Colonic mucosa (tissue), 4 donors: ENCODE results near the gene LPIN1. TPM values are rescaled to one million over a fixed set of nuclear protein-coding genes. Genes with fewer than 3 reads are reported as not detected.
A peak's percentile ranks its signal among the peaks of the same experiment; 100 is the strongest.

Experiments
- DNase-seq: peaks from one replicate; pipeline ENCODE4 v3.0.0-alpha.2; 2020
- H3K27ac ChIP-seq: fragments of 200-600 bp; one replicate; pipeline ENCODE4 v1.8.0; 2021
- H3K27me3 ChIP-seq: fragments of 200-600 bp; one replicate; pipeline ENCODE4 v1.8.0; 2021
- H3K36me3 ChIP-seq: fragments of 200-600 bp; one replicate; pipeline ENCODE4 v1.8.0; 2021
- H3K4me1 ChIP-seq: fragments of 200-600 bp; one replicate; pipeline ENCODE4 v1.8.0; 2021; ENCODE audit warnings: mild to moderate bottlenecking
- H3K4me3 ChIP-seq: fragments of 200-600 bp; one replicate; pipeline ENCODE4 v1.8.0; 2021
- H3K9ac ChIP-seq, 2 donors: one replicate each; pipeline ENCODE4 v1.7.0; 2013; ENCODE audit warnings: control low read depth in 2 of 2, low read depth in 2 of 2, low read length in 2 of 2
- H3K9me3 ChIP-seq: fragments of 200-600 bp; one replicate; pipeline ENCODE4 v1.8.0; 2021
- CTCF ChIP-seq: fragments of 200-600 bp; IDR thresholded peaks from one replicate; pipeline ENCODE4 v1.8.0; 2022; ENCODE audit warnings: antibody characterized with exemption, mild to moderate bottlenecking
- intact Hi-C: fragments of 100-400 bp; cut with DNase I; formaldehyde crosslinking; loops from one replicate; pipeline ENCODE4 v1.14.1; 2022
- total RNA-seq, 2 donors: library from RNA; stranded (reverse); fragmentation: NEBNext Ultra II Directional in 1 of 2; extraction: Animal tissue kit (Norgen Biotek cat#: 25700) in 1 of 2; gene quantifications; one replicate each; pipeline ENCODE4 v1.2.1, GENCODE V29; 2021
- donor health status: healthy.
- donor health status: DM: no; HTN: no; CAD: no.
- donor health status: DM: no; HTN: no; CAD: no.

Gene LPIN1
- total RNA-seq, 2 donors from 2014 or later = 17.3 to 45.7 TPM

GRCh38 chr2:11869391-11869991 lies 123.1 kb downstream of the LPIN1 start:
- H3K27ac ChIP-seq = no peak overlapping the region
- no peak overlapping the region for H3K4me3 ChIP-seq
- H3K27me3 ChIP-seq = no peaks in the 10 kb centered on the region
- H3K9me3 ChIP-seq = no peaks in the 10 kb centered on the region
- no peak overlapping the region for H3K9ac ChIP-seq
- TF ChIP-seq CTCF = no peak
- intact Hi-C loops = no loop called here
- H3K36me3 ChIP-seq = no peaks in the 10 kb centered on the region
- H3K4me1 ChIP-seq = no peaks in the 10 kb centered on the region
- peak; percentile 3 for DNase-seq

- H3K4me3 ChIP-seq = no peak overlapping the region
- H3K9me3 ChIP-seq = no peaks in the 10 kb centered on the region
- no peak for TF ChIP-seq CTCF
- intact Hi-C loops = no loop called here
- no peak overlapping the region for H3K27ac ChIP-seq
- H3K27me3 ChIP-seq = no peaks in the 10 kb centered on the region
- DNase-seq = no peak
- no peaks in the 10 kb centered on the region for H3K4me1 ChIP-seq
- no peaks in the 10 kb centered on the region for H3K36me3 ChIP-seq
- no peak overlapping the region for H3K9ac ChIP-seq
Measured at GRCh38 chr2:11870064-11870463, 123.6 kb downstream of the LPIN1 start.

- no peak overlapping the region for H3K27ac ChIP-seq
- no peak overlapping the region for H3K4me3 ChIP-seq
- no peaks in the 10 kb centered on the region for H3K9me3 ChIP-seq
- no peaks in the 10 kb centered on the region for H3K4me1 ChIP-seq
- no peak for TF ChIP-seq CTCF
- no peak overlapping the region for H3K9ac ChIP-seq
- DNase-seq = no peak
- no peaks in the 10 kb centered on the region for H3K36me3 ChIP-seq
- intact Hi-C loops = no loop called here
- no peaks in the 10 kb centered on the region for H3K27me3 ChIP-seq
Measured at GRCh38 chr2:11870584-11870983, 124.2 kb downstream of the LPIN1 start.

- H3K36me3 ChIP-seq = no peaks in the 10 kb centered on the region
- no peaks in the 10 kb centered on the region for H3K4me1 ChIP-seq
- no peak overlapping the region for H3K9ac ChIP-seq
- no peaks in the 10 kb centered on the region for H3K9me3 ChIP-seq
- no peaks in the 10 kb centered on the region for H3K27me3 ChIP-seq
- no peak for DNase-seq
- no peak overlapping the region for H3K4me3 ChIP-seq
- H3K27ac ChIP-seq = no peak overlapping the region
- intact Hi-C loops = no loop called here
- no peak for TF ChIP-seq CTCF
Measured at GRCh38 chr2:11871421-11871820, 125.0 kb downstream of the LPIN1 start.

GRCh38 chr2:11872247-11872947 lies 126.0 kb downstream of the LPIN1 start:
- intact Hi-C loops = no loop called here
- H3K27ac ChIP-seq = no peak overlapping the region
- no peak overlapping the region for H3K4me3 ChIP-seq
- H3K27me3 ChIP-seq = no peaks in the 10 kb centered on the region
- no peak overlapping the region for H3K9ac ChIP-seq
- no peaks in the 10 kb centered on the region for H3K36me3 ChIP-seq
- no peaks in the 10 kb centered on the region for H3K4me1 ChIP-seq
- TF ChIP-seq CTCF = no peak
- H3K9me3 ChIP-seq = no peaks in the 10 kb centered on the region
- no peak for DNase-seq
